Loucy (cell line): ENCODE measurements around the gene TGFBR3L.
"Not testable (repeated sequence)": the region's sequence is repeated elsewhere in the genome, so short reads cannot be mapped to it uniquely, and the experiment has no call there.

Experiments used
- H2AFZ ChIP-seq: fragments of 200-600 bp; sonication (generic); 2 replicates; pipeline ENCODE4 v1.6.0; 2016; ENCODE audit warnings: antibody characterized with exemption, mild to moderate bottlenecking, low read length, moderate library complexity
- H3F3A ChIP-seq: fragments of 200-600 bp; 2 replicates; pipeline ENCODE4 v1.6.0; 2016; ENCODE audit warnings: antibody characterized with exemption, low read depth, mild to moderate bottlenecking
- H3K27me3 ChIP-seq: fragments of 200-600 bp; sonication (generic); 2 replicates; pipeline ENCODE4 v1.6.1; 2014; ENCODE audit warnings: low read length, mild to moderate bottlenecking; ENCODE audit not compliant: insufficient read depth, poor library complexity, severe bottlenecking
- H3K36me3 ChIP-seq: fragments of 200-600 bp; sonication (generic); 2 replicates; pipeline ENCODE4 v1.6.1; 2016; ENCODE audit warnings: low read length; ENCODE audit not compliant: insufficient read depth
- H3K4me1 ChIP-seq: fragments of 200-600 bp; sonication (generic); 2 replicates; pipeline ENCODE4 v1.5.1; 2014; ENCODE audit warnings: low read length, mild to moderate bottlenecking; ENCODE audit not compliant: insufficient read depth, poor library complexity, severe bottlenecking
- H3K4me2 ChIP-seq: fragments of 200-600 bp; sonication (generic); 2 replicates; pipeline ENCODE4 v1.6.0; 2014; ENCODE audit warnings: antibody characterized with exemption, low read length, low read depth, mild to moderate bottlenecking; ENCODE audit not compliant: poor library complexity, severe bottlenecking
- H3K4me3 ChIP-seq: fragments of 200-600 bp; sonication (generic); 2 replicates; pipeline ENCODE4 v1.5.1; 2014; ENCODE audit warnings: low read length, mild to moderate bottlenecking, mixed read lengths; ENCODE audit not compliant: poor library complexity, severe bottlenecking
- H3K79me2 ChIP-seq: fragments of 200-600 bp; sonication (generic); 2 replicates; pipeline ENCODE4 v1.6.1; 2014; ENCODE audit warnings: low read length; ENCODE audit not compliant: insufficient read depth
- H3K9ac ChIP-seq: fragments of 200-600 bp; sonication (generic); 2 replicates; pipeline ENCODE4 v1.6.0; 2014; ENCODE audit warnings: mild to moderate bottlenecking, low read depth, low read length, moderate library complexity; ENCODE audit not compliant: poor library complexity, severe bottlenecking
- H3K9me2 ChIP-seq: fragments of 200-600 bp; sonication (generic); replicated peaks from 2 replicates; pipeline ENCODE4 v1.6.1; 2016; ENCODE audit warnings: low read depth, low read length, mixed read lengths
- H3K9me3 ChIP-seq: fragments of 200-600 bp; sonication (generic); 2 replicates; pipeline ENCODE4 v1.6.1; 2014; ENCODE audit warnings: mild to moderate bottlenecking, antibody characterized with exemption, low read length, low read depth; ENCODE audit not compliant: insufficient read depth
- H4K20me1 ChIP-seq: fragments of 200-600 bp; sonication (generic); 2 replicates; pipeline ENCODE4 v1.6.0; 2014; ENCODE audit warnings: antibody characterized with exemption, low read length, mild to moderate bottlenecking; ENCODE audit not compliant: insufficient read depth, poor library complexity, severe bottlenecking
- CTCF ChIP-seq: fragments of 200-600 bp; sonication (generic); conservative IDR thresholded peaks from 2 replicates; pipeline ENCODE4 v1.5.1; 2014; ENCODE audit warnings: mild to moderate bottlenecking, antibody characterized with exemption, low read length
- EZH2phosphoT487 ChIP-seq: fragments of 200-600 bp; IDR thresholded peaks from 2 replicates; pipeline ENCODE4 v1.6.1; 2018; ENCODE audit warnings: antibody characterized with exemption, mild to moderate bottlenecking, moderate library complexity, borderline replicate concordance

The TGFBR3L gene

GRCh38 chr19:7887408-7888144 is 27.1 kb upstream of the TGFBR3L start:
- Histone ChIP-seq H3K9me2 (no peaks in the 10 kb centered on the region), H3F3A (no peaks in the 10 kb centered on the region), H4K20me1 (no peaks in the 10 kb centered on the region), H3K4me2 (no peak overlapping the region), H3K27me3 (no peaks in the 10 kb centered on the region), H3K79me2 (no peaks in the 10 kb centered on the region), H3K36me3 (no peaks in the 10 kb centered on the region), H3K9me3 (no peaks in the 10 kb centered on the region), H3K9ac (no peak overlapping the region), H3K4me3 (no peak overlapping the region), H2AFZ (no peak overlapping the region), H3K4me1 (peaks cover 4% of the 10 kb centered on the region)
- TF ChIP-seq EZH2phosphoT487 (no peak), CTCF (no peak)

- no peaks in the 10 kb centered on the region for H3K79me2 ChIP-seq
- H3K4me2 ChIP-seq: no peak within 1 kb of the TSS
- no peaks in the 10 kb centered on the region for H4K20me1 ChIP-seq
- no peak within 1 kb of the TSS for H3K9ac ChIP-seq
- H3K27me3 ChIP-seq: no peaks in the 10 kb centered on the region
- no peak within 1 kb of the TSS for H2AFZ ChIP-seq
- no peak within 1 kb of the TSS for H3K4me3 ChIP-seq
- no peaks in the 10 kb centered on the region for H3K9me3 ChIP-seq
- H3K36me3 ChIP-seq: no peaks in the 10 kb centered on the region
- no peak for TF ChIP-seq CTCF
- TF ChIP-seq EZH2phosphoT487: no peak
- peaks cover 4% of the 10 kb centered on the region for H3K4me1 ChIP-seq
- H3K9me2 ChIP-seq: no peaks in the 10 kb centered on the region
- H3F3A ChIP-seq: no peaks in the 10 kb centered on the region
Observed at GRCh38 chr19:7888145-7888825, 26.3 kb upstream of the TGFBR3L start, which contains the start of gene LRRC8E. LRRC8E (plus strand) TSS chr19:7888510; CDS start chr19:7895604, 7,094 bp downstream.

GRCh38 chr19:7888826-7889217 is 25.8 kb upstream of the TGFBR3L start:
- H3K36me3 ChIP-seq: no peaks in the 10 kb centered on the region
- H3K9ac ChIP-seq: no peak overlapping the region
- no peaks in the 10 kb centered on the region for H3K9me3 ChIP-seq
- TF ChIP-seq EZH2phosphoT487: no peak
- no peak for TF ChIP-seq CTCF
- no peaks in the 10 kb centered on the region for H4K20me1 ChIP-seq
- H3K4me1 ChIP-seq: peaks cover 4% of the 10 kb centered on the region
- H3K4me2 ChIP-seq: no peak overlapping the region
- no peaks in the 10 kb centered on the region for H3K79me2 ChIP-seq
- no peak overlapping the region for H3K4me3 ChIP-seq
- H3K9me2 ChIP-seq: no peaks in the 10 kb centered on the region
- no peak overlapping the region for H2AFZ ChIP-seq
- H3K27me3 ChIP-seq: no peaks in the 10 kb centered on the region
- H3F3A ChIP-seq: no peaks in the 10 kb centered on the region

- H3K9me2 ChIP-seq, H3K36me3 ChIP-seq, H3K27me3 ChIP-seq, H3K4me2 ChIP-seq, H3K4me1 ChIP-seq, H3K79me2 ChIP-seq, H3K4me3 ChIP-seq, H3K9me3 ChIP-seq, H3F3A ChIP-seq, H3K9ac ChIP-seq, H4K20me1 ChIP-seq, H2AFZ ChIP-seq: not testable (repeated sequence)
Observed at GRCh38 chr19:7893362-7894101, 21.1 kb upstream of the TGFBR3L start.
